Ectodermal cell (in vitro differentiated cells): Measurements from ENCODE around the gene ARNT2.

ENCODE experiments used
- H3K27ac ChIP-seq: 2 replicates; pipeline ENCODE4 v1.7.0; 2013; ENCODE audit warnings: mild to moderate bottlenecking, low read depth, low read length; ENCODE audit not compliant: insufficient read depth, poor library complexity, severe bottlenecking
- H3K27me3 ChIP-seq: 2 replicates; pipeline ENCODE4 v1.7.0; 2013; ENCODE audit warnings: mild to moderate bottlenecking, low read length; ENCODE audit not compliant: insufficient read depth, control insufficient read depth, poor library complexity, severe bottlenecking
- H3K36me3 ChIP-seq: one replicate; pipeline ENCODE4 v1.7.0; 2013; ENCODE audit warnings: low read length; ENCODE audit not compliant: control insufficient read depth, insufficient read depth
- H3K4me1 ChIP-seq: one replicate; pipeline ENCODE4 v1.7.0; 2013; ENCODE audit warnings: low read length; ENCODE audit not compliant: control insufficient read depth, insufficient read depth
- H3K4me3 ChIP-seq: 2 replicates; pipeline ENCODE4 v1.7.0; 2013; ENCODE audit warnings: low read depth, low read length, control low read depth; ENCODE audit not compliant: insufficient read depth
- H3K9me3 ChIP-seq: 2 replicates; pipeline ENCODE4 v1.7.0; 2013; ENCODE audit warnings: mild to moderate bottlenecking, low read length, moderate library complexity; ENCODE audit not compliant: control insufficient read depth
- WGBS, 2 experiments: methylation state at CpG; one replicate each; pipeline ENCODE4 v1.1.7; 2013; ENCODE audit warnings: missing lambda C conversion rate in 2 of 2; 5-methylcytosine and 5-hydroxymethylcytosine counted together

The ARNT2 gene

DNA sequence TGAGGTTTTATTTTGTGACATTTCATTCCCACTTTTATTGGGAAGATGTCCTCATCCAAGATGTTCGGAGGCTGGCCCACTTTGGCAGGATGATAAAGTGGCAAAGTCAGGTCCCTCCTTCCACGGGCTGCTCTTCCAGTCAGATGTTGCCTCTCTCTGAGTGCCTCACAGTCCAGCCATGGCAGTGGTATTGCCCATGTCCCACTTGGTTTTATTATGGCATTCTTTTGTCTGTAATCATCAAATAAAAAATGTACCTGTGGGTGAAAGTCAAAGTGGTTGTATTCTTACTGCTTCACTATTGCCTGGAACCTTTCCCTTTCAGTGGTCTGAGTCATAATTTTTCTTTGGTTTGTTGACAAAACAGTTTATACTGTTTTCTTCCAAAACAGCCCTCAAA is 20.2 kb downstream of the ARNT2 start:
- H3K27ac ChIP-seq, result no peak overlapping the region
- no peaks in the 10 kb centered on the region for H3K27me3 ChIP-seq
- WGBS, 2 experiments, result 83 to 97% methylated on average over 2 of the region's 2 CpGs
- H3K4me3 ChIP-seq, result no peak overlapping the region
- no peaks in the 10 kb centered on the region for H3K4me1 ChIP-seq
- H3K9me3 ChIP-seq, result no peaks in the 10 kb centered on the region
- H3K36me3 ChIP-seq, result no peaks in the 10 kb centered on the region

DNA sequence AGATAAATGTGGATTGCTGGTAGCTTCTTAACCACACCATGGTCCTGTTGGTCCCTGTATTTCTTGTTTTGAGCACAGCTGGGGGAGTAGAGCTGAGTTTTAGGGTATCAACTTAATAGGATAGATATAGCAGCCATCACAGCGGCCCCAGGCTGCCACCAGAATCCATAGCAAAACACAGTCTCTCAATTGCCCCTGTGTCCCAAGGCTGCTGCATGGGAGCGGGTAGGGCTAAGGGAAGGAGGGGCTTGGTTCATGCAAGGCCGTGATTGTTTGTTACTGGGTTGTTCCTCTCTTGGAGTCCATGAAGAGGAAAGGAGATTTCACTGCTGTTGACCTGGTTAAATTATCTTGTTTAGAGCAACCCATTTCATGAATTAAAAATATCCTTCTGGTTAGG is 22.1 kb downstream of the ARNT2 start:
- Histone ChIP-seq H3K36me3 (no peaks in the 10 kb centered on the region), H3K27ac (no peak overlapping the region), H3K4me1 (peaks cover under 1% of the 10 kb centered on the region), H3K4me3 (no peak overlapping the region), H3K27me3 (no peaks in the 10 kb centered on the region), H3K9me3 (no peaks in the 10 kb centered on the region)
- WGBS, 2 experiments, result 97 to 98% methylated on average over 3 of the region's 3 CpGs

DNA sequence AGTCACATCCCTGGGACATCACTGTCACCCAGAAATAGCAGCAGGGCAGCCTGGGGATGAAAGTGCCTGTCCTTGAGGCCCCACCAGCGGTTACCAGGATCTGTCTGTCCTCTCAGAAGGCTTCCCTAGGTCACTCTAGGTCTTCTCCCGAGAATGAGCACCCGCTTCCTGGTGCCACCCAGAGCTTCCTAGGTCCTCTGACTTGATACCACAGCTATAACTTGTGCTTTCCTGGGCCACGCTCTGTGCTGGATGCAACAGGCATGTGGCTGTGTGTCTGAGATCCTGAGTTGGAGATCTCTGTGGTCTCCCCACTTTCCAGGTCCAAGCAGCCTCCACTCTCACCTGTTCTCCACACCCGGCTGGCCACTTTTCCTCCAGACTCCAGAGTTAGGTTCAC is 25.8 kb downstream of the ARNT2 start:
- Histone ChIP-seq H3K4me3 (no peak overlapping the region), H3K4me1 (peaks cover 5% of the 10 kb centered on the region), H3K9me3 (no peaks in the 10 kb centered on the region), H3K27ac (no peak overlapping the region), H3K27me3 (no peaks in the 10 kb centered on the region), H3K36me3 (no peaks in the 10 kb centered on the region)
- WGBS, 2 experiments, result 91 to 95% methylated on average over 5 of the region's 5 CpGs

DNA sequence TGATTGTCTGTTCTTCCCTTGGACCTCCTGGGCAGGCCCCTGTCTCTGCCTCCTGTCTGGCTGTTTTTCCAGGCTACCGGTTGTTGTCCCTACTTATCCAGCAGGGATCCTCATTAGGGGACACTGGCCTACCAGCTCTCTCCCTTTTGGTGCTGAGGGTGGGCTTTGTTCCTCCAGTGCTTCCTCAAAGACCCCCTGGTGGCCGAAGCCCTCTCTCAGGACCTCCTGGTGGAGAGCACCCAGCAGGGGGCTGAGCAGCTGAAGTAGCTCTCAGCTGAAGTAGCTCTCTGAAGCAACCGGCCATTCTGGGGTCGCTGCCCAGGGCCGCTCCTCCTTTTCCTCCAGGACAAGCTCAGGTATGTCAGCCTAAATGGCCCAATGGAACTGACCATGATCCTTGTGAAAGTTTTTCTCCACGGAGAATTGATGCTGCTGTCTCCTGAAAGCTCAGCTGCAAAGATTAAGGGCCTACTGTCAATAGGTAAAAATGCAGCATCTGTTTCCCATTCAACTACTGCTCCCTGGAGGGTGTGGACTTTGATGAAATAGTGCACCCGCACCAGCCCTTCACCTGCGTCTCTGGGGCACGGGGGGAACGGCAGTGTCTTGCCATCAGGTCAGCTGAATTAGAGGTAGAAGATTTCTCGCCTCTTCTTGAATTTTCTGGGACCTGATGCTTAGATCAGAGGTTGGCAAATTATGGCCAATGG is 27.6 kb downstream of the ARNT2 start:
- H3K4me1 ChIP-seq, result peaks cover 5% of the 10 kb centered on the region
- no peaks in the 10 kb centered on the region for H3K27me3 ChIP-seq
- no peaks in the 10 kb centered on the region for H3K36me3 ChIP-seq
- no peak overlapping the region for H3K27ac ChIP-seq
- H3K9me3 ChIP-seq, result no peaks in the 10 kb centered on the region
- no peak overlapping the region for H3K4me3 ChIP-seq
- 65 to 66% methylated on average over 11 of the region's 11 CpGs for WGBS, 2 experiments

DNA sequence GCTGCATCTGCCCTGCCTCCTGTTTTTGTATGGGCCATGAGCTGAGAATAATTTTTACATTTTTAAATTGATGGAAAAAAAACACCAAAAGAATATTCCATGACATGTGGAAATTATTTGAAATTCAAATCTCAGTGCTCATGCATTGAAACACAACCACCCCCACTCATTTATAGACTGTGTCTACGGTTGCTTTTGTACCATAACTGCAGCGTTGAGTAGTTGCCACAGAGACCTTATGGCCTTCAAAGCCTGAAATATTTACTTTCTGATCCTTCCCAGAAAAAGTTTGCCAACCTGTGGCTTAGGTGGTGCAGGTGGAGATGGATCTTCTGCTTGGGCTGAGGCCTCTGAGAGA is 28.1 kb downstream of the ARNT2 start:
- Histone ChIP-seq H3K36me3 (no peaks in the 10 kb centered on the region), H3K27me3 (no peaks in the 10 kb centered on the region), H3K4me1 (peaks cover 5% of the 10 kb centered on the region), H3K9me3 (no peaks in the 10 kb centered on the region), H3K4me3 (no peak overlapping the region), H3K27ac (no peak overlapping the region)
- 90 to 95% methylated on average over 2 of the region's 2 CpGs for WGBS, 2 experiments

DNA sequence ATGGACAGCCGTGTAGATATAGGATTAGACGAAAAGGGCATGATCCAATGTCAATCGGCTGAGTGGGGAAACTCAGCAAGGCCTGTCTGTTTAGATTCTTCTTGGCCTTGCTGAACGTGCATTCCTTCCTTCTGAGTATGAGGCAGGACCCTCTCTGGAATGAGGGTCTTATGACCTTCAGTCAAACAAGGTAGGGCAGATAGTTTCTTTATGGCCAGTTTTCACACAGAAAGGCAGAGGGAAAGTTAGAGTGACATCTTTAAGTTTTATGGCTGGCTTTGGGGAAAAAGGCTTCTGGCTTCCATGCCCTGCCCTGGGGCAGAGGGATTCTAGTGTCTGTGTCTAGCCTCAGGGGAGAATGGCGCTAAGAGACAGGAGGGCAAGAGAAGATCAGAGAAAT is 29.7 kb downstream of the ARNT2 start:
- Histone ChIP-seq H3K36me3 (no peaks in the 10 kb centered on the region), H3K9me3 (no peaks in the 10 kb centered on the region), H3K4me3 (no peak overlapping the region), H3K27me3 (no peaks in the 10 kb centered on the region), H3K27ac (no peak overlapping the region), H3K4me1 (peaks cover 5% of the 10 kb centered on the region)
- WGBS, 2 experiments, result 95% methylated on average over 5 of the region's 5 CpGs

DNA sequence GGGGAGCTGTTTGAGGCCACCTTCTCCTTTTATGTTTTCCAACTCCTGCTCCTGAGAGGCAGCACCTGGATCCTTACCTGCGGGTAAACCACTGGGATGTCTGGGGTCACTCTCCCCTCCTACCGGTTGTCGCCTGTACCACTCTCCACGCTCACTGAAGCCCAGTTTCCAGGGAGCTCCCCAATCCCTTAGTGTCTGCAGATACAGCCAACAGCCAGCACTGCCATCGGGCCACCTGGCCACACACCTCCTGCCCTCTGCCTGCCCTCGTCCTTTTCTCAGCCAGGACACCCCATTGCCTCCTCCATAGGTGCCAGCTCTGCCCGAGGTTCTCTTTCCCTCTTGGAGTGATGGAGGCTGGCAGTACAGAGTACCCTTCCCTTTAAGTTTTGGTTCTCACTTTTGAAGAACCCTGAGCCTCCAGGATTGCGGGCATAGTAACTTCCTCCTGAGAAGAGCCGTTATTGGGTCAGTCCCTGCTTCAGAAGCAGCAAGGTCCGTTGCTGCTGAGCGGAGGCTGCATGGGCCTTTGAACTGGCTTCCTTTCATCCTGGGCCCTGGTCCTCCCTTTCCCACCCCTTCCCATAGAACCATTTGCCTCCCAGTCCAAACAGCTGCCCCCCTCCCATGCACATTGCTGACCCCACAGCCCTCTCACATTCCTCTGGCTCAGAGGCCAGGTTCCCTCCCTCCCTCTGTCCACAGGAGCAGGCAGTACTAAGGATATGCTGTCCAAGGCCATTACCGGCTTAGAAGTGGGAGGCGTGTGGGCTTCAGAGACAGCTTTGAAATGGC is 30.9 kb downstream of the ARNT2 start:
- no peaks in the 10 kb centered on the region for H3K36me3 ChIP-seq
- H3K4me3 ChIP-seq, result no peak overlapping the region
- H3K27ac ChIP-seq, result no peak overlapping the region
- H3K9me3 ChIP-seq, result no peaks in the 10 kb centered on the region
- peaks cover 5% of the 10 kb centered on the region for H3K4me1 ChIP-seq
- H3K27me3 ChIP-seq, result no peaks in the 10 kb centered on the region
- 91 to 92% methylated on average over 13 of the region's 13 CpGs for WGBS, 2 experiments

DNA sequence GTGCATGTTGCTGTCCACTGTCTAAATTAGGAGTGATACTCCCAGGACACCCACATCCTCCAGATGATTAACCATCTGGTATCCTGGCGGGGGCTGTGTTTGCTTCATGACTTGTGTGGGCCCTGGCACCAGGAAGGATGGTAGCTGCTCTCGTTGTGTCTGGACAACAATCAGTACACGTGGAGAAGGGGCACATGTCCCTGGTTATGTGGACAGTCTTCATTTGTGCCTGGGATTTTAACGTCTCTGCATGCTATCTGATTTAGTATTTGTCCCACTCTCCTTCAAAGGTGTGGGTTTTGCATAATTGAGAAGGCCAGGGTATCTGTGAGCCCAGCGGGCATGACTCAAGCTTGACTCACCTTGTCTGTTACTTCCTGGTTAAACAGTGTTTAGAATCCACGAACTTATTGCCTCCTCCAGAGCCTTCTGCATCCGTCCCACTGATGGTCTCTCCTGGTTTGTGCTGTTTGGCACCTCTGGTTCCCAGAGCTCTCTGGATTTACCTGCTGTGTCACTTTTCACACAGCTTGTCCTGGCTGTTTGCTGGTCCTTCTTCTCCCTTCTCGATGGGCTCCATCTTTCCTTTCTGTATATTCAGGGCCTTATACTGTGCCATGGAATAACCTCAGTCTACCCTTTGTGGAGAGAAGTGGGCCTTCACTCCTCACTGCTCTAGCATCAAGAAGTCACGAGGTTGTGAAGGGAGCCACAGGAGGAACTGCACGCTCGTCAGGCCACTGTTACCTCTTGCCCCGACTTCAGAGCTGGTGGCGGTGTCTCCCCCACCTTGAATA is 32.5 kb downstream of the ARNT2 start:
- H3K4me3 ChIP-seq, result no peak overlapping the region
- no peaks in the 10 kb centered on the region for H3K36me3 ChIP-seq
- H3K9me3 ChIP-seq, result no peaks in the 10 kb centered on the region
- no peak overlapping the region for H3K27ac ChIP-seq
- 90% methylated on average over 13 of the region's 13 CpGs for WGBS, 2 experiments
- H3K4me1 ChIP-seq, result peaks cover under 1% of the 10 kb centered on the region
- H3K27me3 ChIP-seq, result no peaks in the 10 kb centered on the region

DNA sequence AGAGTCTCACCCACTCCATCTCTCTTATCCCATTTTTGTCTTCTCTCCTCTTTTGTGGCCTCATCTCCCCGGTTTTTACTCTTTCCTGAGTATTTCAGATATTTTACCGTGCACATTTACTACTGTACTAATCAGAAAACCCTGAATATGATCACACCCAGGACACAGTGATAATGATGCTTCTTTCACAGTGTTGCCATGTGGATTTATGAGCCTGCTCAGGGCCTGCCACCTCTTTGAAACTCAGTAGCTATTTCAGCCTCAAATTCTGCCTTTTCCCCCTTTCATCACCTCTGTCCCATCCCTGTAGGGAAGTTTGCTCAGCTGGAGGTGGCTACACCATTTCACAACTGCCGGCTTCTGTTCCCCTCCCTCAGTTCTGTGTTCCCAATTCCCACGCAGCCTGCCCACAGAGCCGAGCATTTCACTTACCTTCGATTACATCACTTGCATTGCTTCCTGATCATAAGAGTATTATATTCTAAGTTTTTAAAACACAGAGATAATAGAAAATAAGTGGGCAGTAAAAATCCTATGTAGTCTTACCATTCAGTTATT is 33.2 kb downstream of the ARNT2 start:
- no peaks in the 10 kb centered on the region for H3K27me3 ChIP-seq
- H3K4me1 ChIP-seq, result no peaks in the 10 kb centered on the region
- no peaks in the 10 kb centered on the region for H3K36me3 ChIP-seq
- H3K9me3 ChIP-seq, result no peaks in the 10 kb centered on the region
- H3K4me3 ChIP-seq, result no peak overlapping the region
- no peak overlapping the region for H3K27ac ChIP-seq
- 57 to 68% methylated on average over 4 to 6 of the region's 6 CpGs for WGBS, 2 experiments

DNA sequence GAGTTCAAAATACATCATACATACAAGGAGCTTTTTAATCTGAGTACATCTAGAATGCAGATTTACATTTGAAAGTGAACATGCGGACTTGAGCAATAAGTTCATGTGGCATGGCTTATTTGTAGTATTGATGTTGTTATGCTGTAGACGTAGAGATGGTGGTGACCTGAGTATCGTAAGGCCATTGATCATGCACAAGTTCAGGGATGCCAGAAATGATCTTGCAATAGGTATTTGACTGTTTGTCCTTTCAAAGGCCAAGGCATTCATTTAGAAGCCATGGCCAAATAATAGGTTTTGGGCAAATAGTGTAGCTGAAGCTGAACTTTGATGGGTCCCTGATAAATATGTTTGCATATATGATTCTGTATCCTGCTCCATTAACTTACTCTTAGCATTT is 35.0 kb downstream of the ARNT2 start:
- H3K4me1 ChIP-seq, result no peaks in the 10 kb centered on the region
- H3K36me3 ChIP-seq, result no peaks in the 10 kb centered on the region
- WGBS, 2 experiments, result 76 to 78% methylated on average over 3 of the region's 3 CpGs
- H3K27me3 ChIP-seq, result no peaks in the 10 kb centered on the region
- no peaks in the 10 kb centered on the region for H3K9me3 ChIP-seq
- no peak overlapping the region for H3K4me3 ChIP-seq
- no peak overlapping the region for H3K27ac ChIP-seq
